ENCODE measurements around the gene CASP8. TPM values are rescaled to one million over a fixed set of nuclear protein-coding genes. Genes with fewer than 3 reads are reported as not detected.
"Not testable (repeated sequence)": the region's sequence is repeated elsewhere in the genome, so short reads cannot be mapped to it uniquely, and the experiment has no call there.

Gene CASP8
- total and polyA plus RNA-seq, 3 donors from 2014 or later: 7.4 to 12.5 (median 9.1) TPM

DNA sequence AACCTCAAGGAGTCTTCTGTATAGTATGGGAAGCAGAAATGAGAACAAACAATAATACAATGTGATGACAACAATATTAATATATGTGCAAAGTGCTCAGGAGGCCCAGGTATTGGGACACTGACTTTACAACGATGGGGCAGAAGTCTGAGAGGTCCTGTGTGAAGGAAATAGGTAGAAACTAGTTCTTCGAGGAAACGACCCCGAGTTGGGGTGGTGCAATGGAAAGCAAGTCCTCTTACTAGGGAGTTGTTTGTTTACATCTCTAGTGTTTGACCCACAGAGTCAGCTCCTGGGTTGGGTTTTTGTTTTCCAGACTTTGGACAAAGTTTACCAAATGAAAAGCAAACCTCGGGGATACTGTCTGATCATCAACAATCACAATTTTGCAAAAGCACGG, 16.2 kb downstream of the CASP8 start:
- Histone ChIP-seq H3K27ac (no peak overlapping the region), H3K27me3 (no peaks in the 10 kb centered on the region), H3K4me1 (no peaks in the 10 kb centered on the region), H3K9me3 (no peaks in the 10 kb centered on the region), H3K36me3 (ENCODE audit: low read depth, missing control alignments) (no peaks in the 10 kb centered on the region), H3K4me3 (no peak overlapping the region)
- intact Hi-C loops (cut with DNase I; ENCODE audit: low total_unique reads): no loop called here
- DNase-seq: no peak
- 92% methylated on average over 6 of the region's 6 CpGs for WGBS, 2 donors
- TF ChIP-seq, protein P1, sequence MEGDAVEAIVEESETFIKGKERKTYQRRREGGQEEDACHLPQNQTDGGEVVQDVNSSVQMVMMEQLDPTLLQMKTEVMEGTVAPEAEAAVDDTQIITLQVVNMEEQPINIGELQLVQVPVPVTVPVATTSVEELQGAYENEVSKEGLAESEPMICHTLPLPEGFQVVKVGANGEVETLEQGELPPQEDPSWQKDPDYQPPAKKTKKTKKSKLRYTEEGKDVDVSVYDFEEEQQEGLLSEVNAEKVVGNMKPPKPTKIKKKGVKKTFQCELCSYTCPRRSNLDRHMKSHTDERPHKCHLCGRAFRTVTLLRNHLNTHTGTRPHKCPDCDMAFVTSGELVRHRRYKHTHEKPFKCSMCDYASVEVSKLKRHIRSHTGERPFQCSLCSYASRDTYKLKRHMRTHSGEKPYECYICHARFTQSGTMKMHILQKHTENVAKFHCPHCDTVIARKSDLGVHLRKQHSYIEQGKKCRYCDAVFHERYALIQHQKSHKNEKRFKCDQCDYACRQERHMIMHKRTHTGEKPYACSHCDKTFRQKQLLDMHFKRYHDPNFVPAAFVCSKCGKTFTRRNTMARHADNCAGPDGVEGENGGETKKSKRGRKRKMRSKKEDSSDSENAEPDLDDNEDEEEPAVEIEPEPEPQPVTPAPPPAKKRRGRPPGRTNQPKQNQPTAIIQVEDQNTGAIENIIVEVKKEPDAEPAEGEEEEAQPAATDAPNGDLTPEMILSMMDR (IDR thresholded peaks at IDR 0.05): no peak
- no peak for TF ChIP-seq POLR2A (IDR thresholded peaks at IDR 0.05)

DNA sequence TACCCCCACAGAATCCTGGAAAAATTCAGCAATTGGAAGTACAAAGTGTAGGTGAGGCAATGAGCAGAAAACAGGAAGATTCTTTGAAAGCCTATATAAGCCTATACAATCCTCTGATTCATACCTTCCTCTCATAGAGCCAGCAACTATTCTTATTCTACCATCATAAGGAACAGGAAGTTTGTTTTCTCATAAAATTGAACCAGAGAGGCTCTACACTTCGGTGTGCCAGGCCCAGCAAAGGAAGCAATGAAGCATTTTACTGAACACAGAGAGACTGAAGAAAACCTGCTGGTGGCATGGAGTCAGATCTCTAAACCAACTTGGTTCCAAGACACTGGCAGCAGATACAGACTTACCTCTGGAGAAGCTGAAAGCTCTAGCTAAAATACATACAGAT, 18.7 kb downstream of the CASP8 start:
- Histone ChIP-seq H3K27me3 (no peaks in the 10 kb centered on the region), H3K27ac (no peak overlapping the region), H3K4me1 (no peaks in the 10 kb centered on the region), H3K36me3 (ENCODE audit: low read depth, missing control alignments) (no peaks in the 10 kb centered on the region), H3K4me3 (no peak overlapping the region), H3K9me3 (no peaks in the 10 kb centered on the region)
- intact Hi-C loops (cut with DNase I; ENCODE audit: low total_unique reads): no loop called here
- WGBS, 2 donors: 90 to 100% methylated on average over 1 of the region's 1 CpG
- no peak for DNase-seq
- TF ChIP-seq, protein P1 (IDR thresholded peaks at IDR 0.05): no peak
- TF ChIP-seq POLR2A (IDR thresholded peaks at IDR 0.05): no peak

DNA sequence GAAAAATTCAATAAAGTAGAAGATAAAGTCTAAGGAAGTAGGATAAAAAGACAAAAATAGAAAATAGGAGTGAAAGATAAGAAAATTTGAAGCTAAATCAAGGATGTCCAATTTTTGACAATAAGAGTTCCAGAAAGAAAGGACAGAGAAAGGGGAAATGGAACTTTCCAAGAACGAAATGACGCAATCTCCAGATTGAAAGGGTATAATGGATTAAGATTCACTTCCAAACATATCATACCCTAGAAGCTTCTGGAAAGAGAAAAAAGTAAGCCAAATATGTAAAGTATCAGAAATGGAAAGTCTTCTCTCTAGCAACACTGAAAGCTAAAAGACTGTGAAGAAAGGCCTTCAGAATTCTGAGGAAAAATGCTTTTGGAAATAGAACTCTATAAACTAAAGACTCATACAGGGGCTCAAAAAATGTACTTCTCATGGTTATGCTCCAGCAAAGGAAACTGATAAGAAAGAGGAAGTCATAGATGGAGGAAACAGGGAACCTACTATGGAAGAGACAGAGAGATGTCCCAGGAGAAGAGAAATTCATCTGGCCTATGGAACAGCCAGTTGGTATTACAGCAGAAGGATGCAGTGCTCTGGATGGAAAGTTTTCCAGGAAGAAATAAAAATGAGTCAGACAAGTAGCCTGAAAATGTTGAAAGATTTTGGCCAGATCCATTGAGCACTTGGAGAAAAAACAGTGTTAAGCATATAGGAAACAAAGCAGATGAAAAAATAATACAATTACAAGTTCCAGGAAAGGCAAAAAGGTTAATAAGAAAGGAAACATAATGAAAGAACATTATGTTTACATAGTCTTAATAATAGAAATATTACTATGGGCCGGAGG, 20.1 kb downstream of the CASP8 start:
- no peak for DNase-seq
- H3K4me3 ChIP-seq: no peak overlapping the region
- no peak for TF ChIP-seq POLR2A (IDR thresholded peaks at IDR 0.05)
- TF ChIP-seq, protein P1 (IDR thresholded peaks at IDR 0.05): no peak
- no peaks in the 10 kb centered on the region for H3K27me3 ChIP-seq
- H3K36me3 ChIP-seq (ENCODE audit: low read depth, missing control alignments): no peaks in the 10 kb centered on the region
- H3K9me3 ChIP-seq: no peaks in the 10 kb centered on the region
- H3K27ac ChIP-seq: no peak overlapping the region
- intact Hi-C loops (cut with DNase I; ENCODE audit: low total_unique reads): no loop called here
- WGBS, 2 donors: 81 to 91% methylated on average over 3 of the region's 3 CpGs
- no peaks in the 10 kb centered on the region for H3K4me1 ChIP-seq

DNA sequence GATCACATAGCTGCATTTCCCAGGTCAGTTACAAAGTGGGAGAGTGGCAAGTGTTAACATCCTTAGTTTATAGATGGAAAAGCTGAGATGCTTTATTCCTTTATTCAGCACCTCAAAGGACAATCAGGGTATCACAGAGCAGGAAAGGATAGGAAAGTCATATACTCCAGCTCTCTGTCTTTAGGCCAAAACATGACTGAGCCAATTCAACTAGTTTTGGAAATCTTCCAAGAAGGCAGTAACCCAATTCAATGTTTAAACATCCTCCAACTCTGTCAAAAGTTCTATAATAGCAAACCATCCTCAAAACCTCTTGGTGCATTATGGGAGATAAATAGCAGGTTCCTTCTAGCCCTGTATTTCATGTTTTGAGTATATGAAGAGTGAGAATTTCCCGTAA, 25.2 kb downstream of the CASP8 start:
- intact Hi-C loops (cut with DNase I; ENCODE audit: low total_unique reads): no loop called here
- WGBS, 2 donors: 96 to 100% methylated on average over 1 of the region's 1 CpG
- H3K9me3 ChIP-seq: no peaks in the 10 kb centered on the region
- no peaks in the 10 kb centered on the region for H3K36me3 ChIP-seq (ENCODE audit: low read depth, missing control alignments)
- no peak overlapping the region for H3K27ac ChIP-seq
- H3K4me3 ChIP-seq: no peak overlapping the region
- no peak for DNase-seq
- no peaks in the 10 kb centered on the region for H3K4me1 ChIP-seq
- TF ChIP-seq POLR2A (IDR thresholded peaks at IDR 0.05): no peak
- TF ChIP-seq, protein P1 (IDR thresholded peaks at IDR 0.05): no peak
- no peaks in the 10 kb centered on the region for H3K27me3 ChIP-seq

DNA sequence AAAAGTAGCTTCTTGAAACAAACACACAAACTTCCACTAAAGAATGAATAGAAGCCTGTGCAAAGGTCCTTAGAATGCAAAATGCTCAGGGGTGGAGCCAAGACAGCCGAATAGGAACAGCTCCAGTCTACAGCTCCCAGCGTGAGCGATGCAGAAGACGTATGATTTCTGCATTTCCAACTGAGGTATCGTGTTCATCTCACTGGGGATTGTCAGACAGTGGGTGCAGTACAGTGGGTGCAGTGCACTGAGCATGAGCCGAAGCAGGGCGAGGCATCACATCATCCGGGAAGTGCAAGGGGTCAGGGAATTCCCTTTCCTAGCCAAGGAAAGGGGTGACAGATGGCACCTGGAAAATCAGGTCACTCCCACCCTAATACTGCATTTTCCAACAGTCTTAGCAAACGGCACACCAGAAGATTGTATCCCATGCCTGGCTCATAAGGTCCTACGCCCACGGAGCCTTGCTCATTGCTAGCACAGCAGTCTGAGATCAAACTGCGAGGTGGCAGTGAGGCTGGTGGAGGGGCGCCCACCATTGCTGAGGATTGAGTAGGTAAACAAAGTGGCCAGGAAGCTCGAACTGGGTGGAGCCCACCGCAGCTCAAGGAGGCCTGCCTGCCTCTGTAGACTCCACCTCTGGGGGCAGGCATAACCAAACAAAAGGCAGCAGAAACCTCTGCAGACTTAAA, 30.3 kb downstream of the CASP8 start:
- WGBS, 2 donors: 91 to 94% methylated on average over 12 to 15 of the region's 15 CpGs
- intact Hi-C loops (cut with DNase I; ENCODE audit: low total_unique reads); H3K9me3 ChIP-seq; H3K4me1 ChIP-seq; H3K4me3 ChIP-seq; H3K36me3 ChIP-seq (ENCODE audit: low read depth, missing control alignments); H3K27me3 ChIP-seq; DNase-seq; H3K27ac ChIP-seq: not testable (repeated sequence)

All from testis (tissue), 3 donors.